Right lobe of liver (tissue), 4 donors: Measurements from ENCODE around the gene SLC44A2.

Experiments used
- CTCF ChIP-seq, 4 donors: fragments of 200-600 bp in 3 of 4; fragments of 450-650 bp in 1 of 4; IDR thresholded peaks; one replicate each; pipeline versions ENCODE4 v1.5.1 to v1.8.0; 2016 to 2022; ENCODE audit warnings: antibody characterized with exemption in 4 of 4, mild to moderate bottlenecking in 2 of 4
- POLR2A ChIP-seq: fragments of 450-650 bp; IDR thresholded peaks from one replicate; pipeline ENCODE4 v1.6.1; 2017; ENCODE audit warnings: antibody characterized with exemption, mild to moderate bottlenecking
- donor health status: DM: no; HTN: no; CAD: no.
- donor health status: DM: no; HTN: no; CAD: no.
- donor health status: DM: no; HTN: yes; CAD: no.

- TF ChIP-seq CTCF (IDR thresholded peaks at IDR 0.05) (no peak), POLR2A (no peak)
These were observed 12.5 kb downstream of the SLC44A2 start for GRCh38 chr19:10637894-10638293.
